Testis (tissue), 2 donors: ENCODE measurements around the gene TERT.

ENCODE experiments used
- CTCF ChIP-seq, 3 experiments: fragments of 450-650 bp in 2 of 3; fragments of 200-600 bp in 1 of 3; sonication (generic) in 1 of 3; IDR thresholded peaks; one replicate each; pipeline ENCODE4 v1.5.1; 2016 to 2019; ENCODE audit warnings: antibody characterized with exemption in 3 of 3, mild to moderate bottlenecking in 2 of 3, moderate library complexity in 1 of 3
- POLR2A ChIP-seq: fragments of 450-650 bp; IDR thresholded peaks from one replicate; pipeline ENCODE4 v1.6.1; 2017; ENCODE audit warnings: antibody characterized with exemption, mild to moderate bottlenecking, moderate library complexity

- TF ChIP-seq CTCF (IDR thresholded peaks at IDR 0.05) = peak in 2 of 3 experiments; percentile 21 to 33
- no peak for TF ChIP-seq POLR2A
Observed at GRCh38 chr5:1204693-1205242, 90.1 kb downstream of the TERT start.
